Measurements from ENCODE around the gene NRXN3.

Gene NRXN3

DNA sequence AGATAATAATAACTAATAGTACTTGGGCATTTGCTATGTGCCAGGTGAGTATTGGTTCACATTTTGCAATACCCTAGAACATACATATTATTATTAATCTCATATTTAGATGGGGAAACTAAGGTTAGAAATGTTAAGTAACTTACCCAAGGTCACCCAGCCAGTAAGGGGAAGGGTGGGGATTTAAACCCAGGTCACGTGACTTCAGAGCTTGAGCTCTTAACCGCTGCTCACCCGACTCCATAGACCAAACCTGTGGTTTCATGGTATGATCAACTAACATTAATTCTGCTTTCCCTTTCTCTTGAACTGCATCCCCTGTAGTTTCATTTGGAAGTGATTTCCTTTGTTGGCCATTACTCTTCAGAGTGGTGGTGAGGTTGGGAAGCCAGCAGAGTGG, 242.3 kb downstream of the NRXN3 start:
- CTCF ChIA-PET, result no interaction called here
- POLR2A ChIA-PET, result no interaction called here
- TF ChIP-seq, protein P1, sequence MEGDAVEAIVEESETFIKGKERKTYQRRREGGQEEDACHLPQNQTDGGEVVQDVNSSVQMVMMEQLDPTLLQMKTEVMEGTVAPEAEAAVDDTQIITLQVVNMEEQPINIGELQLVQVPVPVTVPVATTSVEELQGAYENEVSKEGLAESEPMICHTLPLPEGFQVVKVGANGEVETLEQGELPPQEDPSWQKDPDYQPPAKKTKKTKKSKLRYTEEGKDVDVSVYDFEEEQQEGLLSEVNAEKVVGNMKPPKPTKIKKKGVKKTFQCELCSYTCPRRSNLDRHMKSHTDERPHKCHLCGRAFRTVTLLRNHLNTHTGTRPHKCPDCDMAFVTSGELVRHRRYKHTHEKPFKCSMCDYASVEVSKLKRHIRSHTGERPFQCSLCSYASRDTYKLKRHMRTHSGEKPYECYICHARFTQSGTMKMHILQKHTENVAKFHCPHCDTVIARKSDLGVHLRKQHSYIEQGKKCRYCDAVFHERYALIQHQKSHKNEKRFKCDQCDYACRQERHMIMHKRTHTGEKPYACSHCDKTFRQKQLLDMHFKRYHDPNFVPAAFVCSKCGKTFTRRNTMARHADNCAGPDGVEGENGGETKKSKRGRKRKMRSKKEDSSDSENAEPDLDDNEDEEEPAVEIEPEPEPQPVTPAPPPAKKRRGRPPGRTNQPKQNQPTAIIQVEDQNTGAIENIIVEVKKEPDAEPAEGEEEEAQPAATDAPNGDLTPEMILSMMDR (IDR thresholded peaks at IDR 0.05; ENCODE audit: insufficient read depth, low read length, missing control alignments), result no peak

DNA sequence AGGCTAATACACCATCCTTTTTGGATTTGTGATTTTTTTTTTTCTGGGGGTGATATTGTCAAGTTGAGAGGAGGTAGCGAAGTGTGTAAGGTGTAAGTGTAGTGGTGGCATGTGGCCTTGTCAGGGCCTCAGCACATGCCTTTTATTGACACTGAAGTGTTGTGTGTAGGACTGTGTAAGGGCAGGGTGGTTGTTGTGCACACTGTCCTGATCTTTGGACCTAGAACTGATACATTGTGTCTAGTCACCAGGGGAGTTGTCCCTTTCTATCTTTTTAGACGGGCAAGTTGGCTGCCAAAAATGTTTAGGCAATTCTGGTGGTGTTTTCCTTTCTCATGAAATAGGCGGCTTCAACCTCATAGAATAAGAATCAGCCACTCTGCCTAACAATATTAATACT, 244.0 kb downstream of the NRXN3 start:
- TF ChIP-seq, protein P1 (IDR thresholded peaks at IDR 0.05; ENCODE audit: insufficient read depth, low read length, missing control alignments), result no peak
- POLR2A ChIA-PET, result no interaction called here

More for the DNA sequence above, 242.3 kb downstream of the NRXN3 start:
- no peak overlapping the region for H3K4me3 ChIP-seq (ENCODE audit: low read depth, low read length)
- no peak for DNase-seq (ENCODE audit: low read depth, low spot score)

DNA sequence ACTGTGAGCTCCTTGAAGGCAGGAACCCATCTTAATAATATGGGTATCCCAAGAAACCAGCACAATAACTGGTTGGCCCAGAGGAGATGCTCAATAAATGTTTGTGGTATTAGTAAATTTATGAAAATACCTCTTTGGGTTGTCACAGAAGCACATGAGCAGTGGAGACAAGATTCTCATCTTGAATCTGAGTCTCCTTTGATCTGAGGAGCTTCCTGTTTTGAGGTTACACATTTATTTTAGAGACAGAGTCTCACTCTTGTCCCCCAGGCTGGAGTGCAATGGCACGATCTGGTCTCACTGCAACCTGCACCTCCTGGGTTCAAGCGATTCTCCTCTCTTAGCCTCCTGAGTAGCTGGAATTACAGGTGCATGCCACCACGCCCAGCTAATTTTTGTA, 247.4 kb downstream of the NRXN3 start:
- TF ChIP-seq, protein P1 (IDR thresholded peaks at IDR 0.05; ENCODE audit: insufficient read depth, low read length, missing control alignments), result no peak

More for the DNA sequence above, 244.0 kb downstream of the NRXN3 start:
- no peak for DNase-seq (ENCODE audit: low read depth, low spot score)
- CTCF ChIA-PET, result no interaction called here
- no peak overlapping the region for H3K4me3 ChIP-seq (ENCODE audit: low read depth, low read length)

DNA sequence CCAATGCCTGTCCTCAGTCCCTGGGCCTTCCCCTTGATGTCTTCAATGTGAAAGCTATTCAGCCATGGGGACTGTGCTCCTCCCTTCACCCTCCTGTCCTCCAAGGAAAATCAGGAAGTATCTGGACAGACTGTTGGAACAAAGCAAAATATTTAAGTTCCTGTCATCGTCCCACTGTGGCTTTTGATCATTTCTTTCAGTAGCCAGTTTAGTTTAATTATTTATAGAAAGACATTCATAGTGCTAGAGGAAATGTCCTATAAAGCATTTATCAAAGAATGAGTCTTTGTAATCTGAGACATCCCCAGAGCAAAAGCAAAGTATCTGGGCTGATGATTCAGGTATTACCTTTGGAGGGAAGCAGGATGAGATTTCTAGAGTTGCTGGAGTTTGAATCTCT, 254.1 kb downstream of the NRXN3 start:
- no peak overlapping the region for H3K4me3 ChIP-seq (ENCODE audit: low read depth, low read length)
- TF ChIP-seq, protein P1 (IDR thresholded peaks at IDR 0.05; ENCODE audit: insufficient read depth, low read length, missing control alignments), result no peak
- POLR2A ChIA-PET, result no interaction called here
- DNase-seq (ENCODE audit: low read depth, low spot score), result no peak
- CTCF ChIA-PET, result no interaction called here

More for the DNA sequence above, 247.4 kb downstream of the NRXN3 start:
- no peak for DNase-seq (ENCODE audit: low read depth, low spot score)
- ChIA-PET CTCF (no interaction called here), POLR2A (no interaction called here)
- H3K4me3 ChIP-seq (ENCODE audit: low read depth, low read length), result no peak overlapping the region

DNA sequence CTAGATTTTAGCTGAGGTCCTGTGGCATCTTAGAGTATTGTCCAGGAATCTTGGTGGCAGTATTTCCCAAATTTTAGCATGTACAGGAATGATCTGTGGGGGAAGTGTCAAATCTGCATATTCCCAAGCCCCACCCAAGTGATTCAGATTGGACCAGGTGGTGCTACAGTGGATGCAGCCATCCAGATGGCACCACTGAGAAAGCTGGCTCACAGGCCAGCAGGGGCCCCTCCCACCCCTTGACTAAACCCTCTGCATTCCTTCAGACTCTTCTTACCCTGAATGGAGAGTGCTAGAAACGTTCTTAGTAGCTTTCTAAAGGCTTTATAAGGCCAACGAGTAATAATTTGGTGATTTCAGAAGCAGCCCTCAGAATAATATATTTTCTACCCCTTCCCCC, 255.2 kb downstream of the NRXN3 start:
- CTCF ChIA-PET, result no interaction called here

DNA sequence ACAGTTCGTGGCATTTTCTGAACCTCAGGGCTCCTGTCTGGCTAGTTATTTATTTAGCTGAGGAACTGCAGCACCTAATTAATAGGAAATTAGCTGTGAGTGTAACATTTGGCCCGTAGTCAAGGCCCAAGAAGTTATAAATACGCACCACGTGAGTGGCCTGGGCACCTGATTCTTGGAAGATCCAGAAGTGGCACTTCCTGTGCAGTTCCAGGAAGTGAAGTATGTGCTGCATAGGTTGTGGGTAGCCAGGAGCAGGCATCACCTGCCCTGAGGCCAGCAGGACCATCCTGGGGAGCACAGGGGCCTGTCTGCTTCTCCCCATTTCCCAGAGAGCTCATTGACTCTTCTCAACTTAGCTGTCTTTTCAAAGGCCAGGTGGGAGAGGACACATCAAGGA, 255.6 kb downstream of the NRXN3 start:
- ChIA-PET CTCF (no interaction called here), POLR2A (no interaction called here)
- no peak for DNase-seq (ENCODE audit: low read depth, low spot score)

More for the DNA sequence above, 255.2 kb downstream of the NRXN3 start:
- POLR2A ChIA-PET, result no interaction called here
- no peak for DNase-seq (ENCODE audit: low read depth, low spot score)
- TF ChIP-seq, protein P1 (IDR thresholded peaks at IDR 0.05; ENCODE audit: insufficient read depth, low read length, missing control alignments), result no peak
- no peak overlapping the region for H3K4me3 ChIP-seq (ENCODE audit: low read depth, low read length)

More for the DNA sequence above, 255.6 kb downstream of the NRXN3 start:
- TF ChIP-seq, protein P1 (IDR thresholded peaks at IDR 0.05; ENCODE audit: insufficient read depth, low read length, missing control alignments), result no peak
- no peak overlapping the region for H3K4me3 ChIP-seq (ENCODE audit: low read depth, low read length)
